GM03348 (cell line): ENCODE measurements around the gene USP20.
A peak's percentile ranks its signal among the peaks of the same experiment; 100 is the strongest.
"Not testable (repeated sequence)": the region's sequence is repeated elsewhere in the genome, so short reads cannot be mapped to it uniquely, and the experiment has no call there.

Experiments used
- DNase-seq: peaks from one replicate; pipeline ENCODE4 v3.0.0; 2012; ENCODE audit warnings: low spot score

Gene USP20

GRCh38 chr9:129835128-129835859, at the start of gene USP20, which contains the start of gene C9orf78:
Gene USP20, plus strand, starts transcription at chr9:129835458. Its CDS starts 17,098 bp downstream, at chr9:129852556.
Gene C9orf78, minus strand, starts transcription at chr9:129835275. Its CDS starts 54 bp downstream, at chr9:129835221.
- peak; percentile 100 for DNase-seq

GRCh38 chr9:129785866-129786265, 49.4 kb upstream of the USP20 start:
- no peak for DNase-seq

GRCh38 chr9:129786481-129786880, 48.8 kb upstream of the USP20 start:
- no peak for DNase-seq

GRCh38 chr9:129794549-129794948, 40.7 kb upstream of the USP20 start:
- DNase-seq = no peak

DNA sequence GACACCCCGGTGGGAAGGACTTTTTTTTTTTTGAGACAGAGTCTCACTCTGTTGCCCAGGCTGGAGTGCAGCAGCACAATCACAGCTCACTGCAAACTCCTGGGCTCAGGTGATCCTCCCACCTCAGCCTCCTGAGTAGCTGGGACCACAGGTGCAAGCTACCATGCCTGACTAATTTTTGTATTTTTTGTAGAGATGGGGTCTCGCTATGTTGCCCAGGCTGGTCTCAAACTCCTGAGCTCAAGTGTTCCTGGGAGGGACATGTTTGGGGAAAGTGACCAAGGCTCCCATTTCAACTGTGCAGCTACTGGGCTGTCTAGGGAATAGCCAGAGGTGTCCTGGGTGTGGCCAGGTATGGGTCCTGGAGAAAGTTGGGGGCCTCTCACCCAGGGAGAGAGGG, 39.2 kb upstream of the USP20 start:
- DNase-seq = not testable (repeated sequence)

GRCh38 chr9:129798973-129799372, 36.3 kb upstream of the USP20 start:
- DNase-seq = no peak

GRCh38 chr9:129801504-129801903, 33.8 kb upstream of the USP20 start:
- DNase-seq = no peak

GRCh38 chr9:129802833-129803675, 32.2 kb upstream of the USP20 start, which contains the start of gene TOR1B:
Gene TOR1B, plus strand, starts transcription at chr9:129803184. Its CDS starts 29 bp downstream, at chr9:129803213.
- peak; percentile 96 for DNase-seq

GRCh38 chr9:129803676-129804060, 31.6 kb upstream of the USP20 start:
- DNase-seq = no peak

DNA sequence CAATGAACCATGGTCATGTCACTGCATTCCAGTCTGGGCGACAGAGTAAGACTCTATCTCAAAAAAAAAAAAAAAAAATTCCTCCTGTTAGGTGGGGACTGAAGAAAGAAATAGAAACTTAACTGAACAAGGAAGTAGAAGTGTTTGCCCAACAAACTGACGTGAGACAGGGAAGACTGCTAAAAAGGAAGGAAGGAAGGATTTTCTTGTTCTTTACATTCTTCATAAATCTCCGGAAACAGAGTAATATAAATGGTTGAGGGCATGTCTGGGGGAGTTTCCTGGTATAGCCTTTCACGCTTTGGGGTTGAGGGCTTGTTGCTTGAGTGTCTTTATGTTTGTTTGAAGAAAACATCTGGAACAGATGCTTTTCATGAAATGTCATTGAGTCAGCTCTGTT, 29.2 kb upstream of the USP20 start:
- no peak for DNase-seq

GRCh38 chr9:129809346-129809745, 25.9 kb upstream of the USP20 start:
- no peak for DNase-seq

DNA sequence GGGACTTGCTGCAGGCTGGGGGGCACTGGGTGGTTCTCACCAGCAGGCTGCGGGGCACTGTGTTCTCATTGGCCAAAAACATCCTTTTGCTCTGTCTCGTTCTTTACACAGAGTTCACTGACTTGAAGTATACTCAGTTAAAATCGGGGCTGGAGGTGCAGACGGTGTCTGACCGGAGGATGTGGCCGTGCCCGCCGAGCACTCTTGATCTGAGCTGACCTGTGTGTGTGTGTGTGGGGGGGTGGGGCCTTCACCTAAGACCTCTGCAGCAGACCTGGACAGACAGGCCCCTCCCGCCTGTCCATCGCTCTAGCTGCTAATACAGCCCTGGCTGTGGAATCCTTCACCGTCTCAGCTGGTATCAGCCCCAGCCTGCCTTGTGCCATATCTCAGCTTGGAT, 25.1 kb upstream of the USP20 start:
- no peak for DNase-seq

- DNase-seq = no peak
Measured at GRCh38 chr9:129810788-129811187, 24.5 kb upstream of the USP20 start.

GRCh38 chr9:129811967-129812363, 23.3 kb upstream of the USP20 start:
- no peak for DNase-seq

DNA sequence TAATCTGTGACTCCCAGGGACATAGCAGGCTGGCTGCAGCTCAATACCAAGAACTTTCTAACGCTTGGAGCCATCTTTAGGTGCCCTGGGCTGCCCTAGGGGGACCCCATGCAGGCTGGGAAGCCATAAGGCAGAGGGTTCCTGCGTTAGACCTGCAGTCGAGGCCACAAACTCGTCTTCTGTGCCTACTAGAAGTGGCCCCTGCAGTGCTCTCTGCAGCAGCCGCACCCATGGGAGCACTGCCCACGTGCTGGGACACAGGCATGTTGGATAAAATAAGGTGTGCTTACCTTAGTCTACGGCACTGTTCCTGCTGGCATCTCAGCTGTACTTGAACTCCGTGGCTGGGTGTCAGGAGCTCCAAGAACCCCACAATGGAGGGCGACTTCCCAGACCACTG, 22.9 kb upstream of the USP20 start:
- no peak for DNase-seq

GRCh38 chr9:129813661-129814060, 21.6 kb upstream of the USP20 start:
- DNase-seq = no peak

GRCh38 chr9:129814432-129815223, 20.6 kb upstream of the USP20 start:
- no peak for DNase-seq

GRCh38 chr9:129815278-129815677, 20.0 kb upstream of the USP20 start:
- no peak for DNase-seq

GRCh38 chr9:129816501-129817435, 18.5 kb upstream of the USP20 start:
- no peak for DNase-seq

- DNase-seq = peak; percentile 64
Measured at GRCh38 chr9:129822898-129823541, 12.2 kb upstream of the USP20 start.

DNA sequence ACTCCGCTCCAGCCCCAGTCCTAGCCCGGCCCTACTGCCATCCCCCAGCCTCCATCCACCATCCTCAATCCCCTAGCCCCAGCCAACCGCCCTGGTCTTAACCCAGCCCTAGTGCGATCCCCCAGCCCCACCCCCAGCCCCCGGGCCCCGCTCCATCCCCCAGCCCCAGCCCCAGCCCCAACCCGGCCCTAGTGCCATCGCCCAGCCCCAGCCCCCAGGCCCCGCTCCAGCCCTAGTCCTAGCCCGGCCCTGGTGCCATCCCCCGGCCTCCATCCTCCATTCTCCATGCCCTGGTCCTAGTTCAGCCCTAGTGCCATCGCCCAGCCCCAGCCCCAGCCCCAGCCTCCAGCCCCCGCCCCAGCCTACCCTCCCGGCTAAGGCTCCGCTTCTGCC, 11.7 kb upstream of the USP20 start:
- DNase-seq = peak; percentile 34
